ENCODE results near the gene POU2AF3. TPM values are rescaled to one million over a fixed set of nuclear protein-coding genes. Genes with fewer than 3 reads are reported as not detected.

Gene POU2AF3
- total RNA-seq, 6 experiments from 2014 or later: 0.39 to 0.86 (median 0.52) TPM

DNA sequence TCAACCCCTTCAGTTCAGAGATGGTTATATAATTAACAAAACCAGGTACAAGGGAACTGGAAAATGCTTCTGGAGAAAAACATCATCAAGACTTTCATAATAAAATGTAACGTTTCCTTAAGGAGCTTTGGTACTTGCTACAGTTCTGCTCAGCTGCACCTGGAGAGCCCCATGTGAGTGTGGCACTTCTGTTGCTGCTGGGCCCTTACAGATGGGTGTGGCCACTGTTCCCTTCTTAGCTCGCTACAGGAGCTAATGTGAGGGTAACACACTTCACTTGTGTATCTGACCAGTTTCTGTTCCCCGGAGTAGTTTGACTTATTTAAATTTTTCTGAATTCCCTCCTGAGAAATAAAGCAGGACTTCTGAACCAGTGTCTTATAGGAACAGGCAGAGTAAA is 4.0 kb downstream of the POU2AF3 start:
- no peak for DNase-seq
- intact Hi-C loops (cut with DNase I): no loop called here

GRCh38 chr11:111303461-111303860 is 5.1 kb downstream of the POU2AF3 start:
- H3K27me3 ChIP-seq: no peaks in the 10 kb centered on the region
- H3K4me1 ChIP-seq: peaks cover 0 to 52% (median 23%) of the 10 kb centered on the region in 4 donors
- H3K27ac ChIP-seq: peak overlapping the region in 1 of 3 donors; percentile 31
- 20% methylated on average over 4 of the region's 4 CpGs for WGBS (ENCODE audit: insufficient coverage, low coverage, low lambda C conversion rate, missing lambda C conversion rate)
- DNase-seq (peak in 2 of 3 donors; percentile 51 to 60), ATAC-seq (peak; percentile 48 to 68 (median 68))
- intact Hi-C loops (cut with DNase I): no loop called here
- no peaks in the 10 kb centered on the region for H3K9me3 ChIP-seq
- no peaks in the 10 kb centered on the region for H3K36me3 ChIP-seq
- TF ChIP-seq, protein P1, sequence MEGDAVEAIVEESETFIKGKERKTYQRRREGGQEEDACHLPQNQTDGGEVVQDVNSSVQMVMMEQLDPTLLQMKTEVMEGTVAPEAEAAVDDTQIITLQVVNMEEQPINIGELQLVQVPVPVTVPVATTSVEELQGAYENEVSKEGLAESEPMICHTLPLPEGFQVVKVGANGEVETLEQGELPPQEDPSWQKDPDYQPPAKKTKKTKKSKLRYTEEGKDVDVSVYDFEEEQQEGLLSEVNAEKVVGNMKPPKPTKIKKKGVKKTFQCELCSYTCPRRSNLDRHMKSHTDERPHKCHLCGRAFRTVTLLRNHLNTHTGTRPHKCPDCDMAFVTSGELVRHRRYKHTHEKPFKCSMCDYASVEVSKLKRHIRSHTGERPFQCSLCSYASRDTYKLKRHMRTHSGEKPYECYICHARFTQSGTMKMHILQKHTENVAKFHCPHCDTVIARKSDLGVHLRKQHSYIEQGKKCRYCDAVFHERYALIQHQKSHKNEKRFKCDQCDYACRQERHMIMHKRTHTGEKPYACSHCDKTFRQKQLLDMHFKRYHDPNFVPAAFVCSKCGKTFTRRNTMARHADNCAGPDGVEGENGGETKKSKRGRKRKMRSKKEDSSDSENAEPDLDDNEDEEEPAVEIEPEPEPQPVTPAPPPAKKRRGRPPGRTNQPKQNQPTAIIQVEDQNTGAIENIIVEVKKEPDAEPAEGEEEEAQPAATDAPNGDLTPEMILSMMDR (IDR thresholded peaks at IDR 0.05): no peak
- TF ChIP-seq POLR2A (IDR thresholded peaks at IDR 0.05): no peak
- H3K4me3 ChIP-seq: no peak overlapping the region

More for the DNA sequence above, 4.0 kb downstream of the POU2AF3 start:
- TF ChIP-seq, protein P1 (IDR thresholded peaks at IDR 0.05): no peak
- no peak for TF ChIP-seq POLR2A (IDR thresholded peaks at IDR 0.05)
- H3K4me3 ChIP-seq: no peak overlapping the region
- H3K27ac ChIP-seq: no peak overlapping the region
- 16% methylated on average over 2 of the region's 3 CpGs for WGBS (ENCODE audit: insufficient coverage, low coverage, low lambda C conversion rate, missing lambda C conversion rate)
- no peaks in the 10 kb centered on the region for H3K27me3 ChIP-seq
- H3K4me1 ChIP-seq: peaks cover 0 to 44% (median 21%) of the 10 kb centered on the region in 4 donors
- H3K9me3 ChIP-seq: no peaks in the 10 kb centered on the region
- no peak for ATAC-seq
- H3K36me3 ChIP-seq: no peaks in the 10 kb centered on the region

DNA sequence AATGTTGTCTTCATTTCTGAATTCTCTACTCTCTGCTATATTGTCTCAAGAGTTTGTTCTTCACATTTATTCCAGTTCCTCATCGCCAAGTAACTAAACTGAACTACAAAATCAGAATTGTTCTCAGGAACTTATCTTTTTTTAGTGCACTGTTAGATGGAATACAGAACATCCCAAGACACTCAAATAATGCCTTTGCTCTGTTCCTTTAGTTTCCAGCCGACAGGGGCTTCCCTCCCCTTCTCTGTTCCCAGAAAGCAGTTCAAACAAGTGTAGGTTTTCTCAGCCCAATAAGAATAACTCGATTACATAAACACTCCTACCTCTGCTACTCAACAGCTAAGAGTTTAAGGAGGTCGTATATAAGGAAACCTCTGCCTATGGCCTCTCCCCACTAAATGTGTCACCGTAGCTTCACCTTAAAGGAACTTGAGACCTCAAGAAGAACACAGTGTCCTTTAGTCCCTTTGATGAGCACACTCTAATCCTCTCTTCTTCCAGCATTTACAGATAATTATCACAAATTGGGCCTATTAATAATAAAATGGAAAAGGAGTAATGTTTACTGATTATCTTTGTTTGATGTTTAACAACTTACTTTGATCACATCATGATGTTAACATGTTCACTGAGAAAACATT is 6.9 kb downstream of the POU2AF3 start:
- ATAC-seq: no peak
- Histone ChIP-seq H3K4me1 (peaks cover 0 to 49% (median 21%) of the 10 kb centered on the region in 4 donors), H3K4me3 (no peak overlapping the region), H3K9me3 (no peaks in the 10 kb centered on the region), H3K27ac (no peak overlapping the region), H3K36me3 (no peaks in the 10 kb centered on the region), H3K27me3 (no peaks in the 10 kb centered on the region)
- intact Hi-C loops (cut with DNase I): no loop called here
- TF ChIP-seq, protein P1 (IDR thresholded peaks at IDR 0.05): no peak
- TF ChIP-seq POLR2A (IDR thresholded peaks at IDR 0.05): no peak
- 84% methylated on average over 5 of the region's 5 CpGs for WGBS (ENCODE audit: insufficient coverage, low coverage, low lambda C conversion rate, missing lambda C conversion rate)
- no peak for DNase-seq

DNA sequence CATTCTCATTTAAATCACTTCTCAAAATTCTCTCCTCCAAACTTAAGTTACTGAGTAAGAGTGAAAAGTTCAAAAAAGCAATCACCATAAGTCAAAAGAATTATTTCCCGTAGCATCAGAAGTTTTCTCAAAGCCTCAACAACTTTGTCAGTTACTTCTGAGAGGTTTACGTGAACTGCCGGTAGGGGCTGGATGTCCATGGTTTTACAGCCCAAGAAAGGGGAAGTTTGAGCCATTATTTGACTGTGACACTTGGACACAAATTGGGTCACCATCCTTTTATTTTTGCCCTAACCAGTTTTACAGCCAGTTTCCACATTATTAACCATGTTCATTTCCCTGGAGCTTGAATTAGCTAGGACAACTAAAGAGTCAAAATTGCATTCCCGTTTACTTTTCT is 7.5 kb downstream of the POU2AF3 start:
- no peak for DNase-seq
- no peaks in the 10 kb centered on the region for H3K27me3 ChIP-seq
- H3K27ac ChIP-seq: no peak overlapping the region
- 82% methylated on average over 4 of the region's 4 CpGs for WGBS (ENCODE audit: insufficient coverage, low coverage, low lambda C conversion rate, missing lambda C conversion rate)
- H3K4me1 ChIP-seq: peaks cover 0 to 43% (median 18%) of the 10 kb centered on the region in 4 donors
- intact Hi-C loops (cut with DNase I): no loop called here
- H3K4me3 ChIP-seq: no peak overlapping the region
- no peaks in the 10 kb centered on the region for H3K9me3 ChIP-seq
- TF ChIP-seq, protein P1 (IDR thresholded peaks at IDR 0.05): no peak
- no peak for TF ChIP-seq POLR2A (IDR thresholded peaks at IDR 0.05)
- no peak for ATAC-seq
- no peaks in the 10 kb centered on the region for H3K36me3 ChIP-seq
